Urinary bladder (tissue), 4 donors: ENCODE data around the gene KCNJ2. TPM values are rescaled to one million over a fixed set of nuclear protein-coding genes. Genes with fewer than 3 reads are reported as not detected.
A peak's percentile ranks its signal among the peaks of the same experiment; 100 is the strongest.

Experiments
- DNase-seq: peaks from one replicate; pipeline ENCODE4 v3.0.0-alpha.2; 2015; ENCODE audit errors: extremely low spot score
- H3K27ac ChIP-seq: one replicate; pipeline ENCODE4 v1.5.1; 2013; ENCODE audit warnings: low read depth, mild to moderate bottlenecking, moderate library complexity
- H3K36me3 ChIP-seq: one replicate; pipeline ENCODE4 v1.6.1; 2013; ENCODE audit warnings: mild to moderate bottlenecking, moderate library complexity; ENCODE audit not compliant: insufficient read depth
- H3K4me1 ChIP-seq: one replicate; pipeline ENCODE4 v1.6.1; 2013; ENCODE audit warnings: mild to moderate bottlenecking, moderate library complexity; ENCODE audit not compliant: insufficient read depth
- H3K4me3 ChIP-seq: one replicate; pipeline ENCODE4 v1.5.1; 2013; ENCODE audit warnings: low read depth, low read length
- WGBS: extraction: QIAGEN DNeasy Blood & Tissue Kit; methylation state at CpG from one replicate; pipeline ENCODE4 v1.1.7; 2013; 5-methylcytosine and 5-hydroxymethylcytosine counted together
- polyA plus RNA-seq: library from polyadenylated mRNA; stranded (reverse); fragments of 200-250 nt; gene quantifications from one replicate; pipeline ENCODE4 v1.2.3, GENCODE V29; 2013
- total RNA-seq: library from RNA; depleted of rRNA; stranded (reverse); fragments of >200 nt; gene quantifications from one replicate; pipeline ENCODE4 v1.2.3, GENCODE V29; 2014
- donor health status: healthy with polysubstance abuse.
- donor health status: healthy.

KCNJ2 gene
- total and polyA plus RNA-seq, 2 donors = 0.84 to 9.1 TPM

DNA sequence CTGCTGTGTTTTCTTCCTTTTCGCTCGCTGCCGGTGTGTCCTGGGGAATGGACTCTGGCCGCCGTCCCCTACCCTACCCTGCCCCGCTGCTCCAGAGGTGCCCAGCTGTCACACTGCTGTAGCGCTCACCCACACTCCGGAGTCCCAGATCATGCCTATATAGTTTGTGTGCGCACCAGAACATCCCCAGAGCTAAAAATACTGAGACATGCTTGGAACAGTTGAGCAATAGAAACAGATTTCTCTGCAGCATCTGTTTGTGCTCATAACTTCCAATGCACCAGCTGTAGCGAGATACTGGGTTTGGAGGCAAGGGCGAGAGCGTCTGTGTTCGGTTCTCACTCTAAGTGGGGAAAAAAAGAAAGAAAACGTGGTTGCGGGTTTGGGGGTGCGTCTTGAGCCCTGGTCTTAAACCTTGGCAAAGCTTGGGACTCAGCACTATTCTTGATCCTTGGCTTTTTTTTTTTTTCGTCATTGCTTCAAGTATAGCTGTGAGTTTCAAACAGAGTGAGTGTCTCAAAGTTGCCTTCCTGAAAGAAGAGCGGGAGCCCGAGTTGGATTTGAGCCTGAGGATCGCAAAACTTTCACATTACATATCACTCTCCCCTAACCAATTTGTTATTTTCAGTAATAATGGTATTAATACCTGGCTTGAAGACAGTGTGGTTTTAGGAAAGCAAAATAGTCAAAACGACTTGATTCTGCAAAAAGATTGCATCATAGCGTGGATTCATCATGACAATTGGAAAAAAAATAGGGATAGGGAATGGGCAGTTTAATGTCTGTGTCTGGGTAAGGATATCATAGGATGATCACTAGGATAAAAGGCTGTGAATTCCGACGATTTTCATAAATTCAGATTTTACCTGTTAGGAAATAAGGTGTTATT, 621 bp downstream of the KCNJ2 start:
- WGBS = 10% methylated on average over 24 of the region's 24 CpGs
- Histone ChIP-seq H3K4me3 (peak overlapping the region; percentile 35), H3K36me3 (no peaks in the 10 kb centered on the region), H3K4me1 (no peaks in the 10 kb centered on the region), H3K27ac (no peak overlapping the region)
- DNase-seq = no peak

DNA sequence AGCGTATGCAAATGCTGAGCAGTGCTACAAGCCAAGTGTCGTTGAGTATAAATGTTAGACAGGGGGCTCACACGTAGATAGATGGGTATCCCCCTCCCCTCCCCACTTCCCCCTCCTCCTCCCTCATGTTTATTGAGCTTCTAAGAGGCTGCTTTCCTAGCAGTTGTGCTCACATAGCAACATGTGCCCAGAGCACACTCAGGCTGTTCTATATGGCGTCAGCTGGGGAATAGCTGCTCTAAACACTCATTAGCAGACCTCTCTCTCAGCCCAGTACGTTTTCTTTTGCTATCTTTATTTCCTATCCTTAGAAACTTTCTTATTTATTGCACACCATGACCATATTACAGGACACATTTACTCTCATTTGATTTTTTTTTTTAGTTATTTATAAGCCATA, 1.8 kb downstream of the KCNJ2 start:
- 50% methylated on average over 5 of the region's 5 CpGs for WGBS
- no peaks in the 10 kb centered on the region for H3K36me3 ChIP-seq
- no peaks in the 10 kb centered on the region for H3K4me1 ChIP-seq
- no peak for DNase-seq
- H3K4me3 ChIP-seq = no peak overlapping the region
- no peak overlapping the region for H3K27ac ChIP-seq

DNA sequence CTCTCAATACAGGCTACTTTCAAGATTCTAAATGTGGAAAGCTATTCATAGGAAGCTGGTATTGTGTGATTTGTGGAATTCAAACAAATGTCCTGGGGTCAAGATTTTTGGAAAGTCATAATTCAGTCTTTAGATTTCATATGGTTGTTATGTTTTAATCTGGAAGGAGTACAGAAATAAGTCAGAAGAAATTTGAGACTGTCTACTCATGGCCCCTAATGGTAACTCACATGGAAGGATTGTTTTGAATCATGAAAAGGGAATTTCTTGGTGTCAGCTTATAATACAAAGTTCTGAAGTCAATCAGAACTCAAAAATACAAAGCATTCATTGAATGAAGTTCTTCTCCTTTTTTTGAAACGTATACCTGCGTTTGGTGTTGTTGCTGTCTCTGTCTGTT, 3.1 kb downstream of the KCNJ2 start:
- Histone ChIP-seq H3K4me3 (no peak overlapping the region), H3K4me1 (no peaks in the 10 kb centered on the region), H3K36me3 (no peaks in the 10 kb centered on the region), H3K27ac (no peak overlapping the region)
- no peak for DNase-seq
- WGBS = 90% methylated on average over 2 of the region's 2 CpGs

DNA sequence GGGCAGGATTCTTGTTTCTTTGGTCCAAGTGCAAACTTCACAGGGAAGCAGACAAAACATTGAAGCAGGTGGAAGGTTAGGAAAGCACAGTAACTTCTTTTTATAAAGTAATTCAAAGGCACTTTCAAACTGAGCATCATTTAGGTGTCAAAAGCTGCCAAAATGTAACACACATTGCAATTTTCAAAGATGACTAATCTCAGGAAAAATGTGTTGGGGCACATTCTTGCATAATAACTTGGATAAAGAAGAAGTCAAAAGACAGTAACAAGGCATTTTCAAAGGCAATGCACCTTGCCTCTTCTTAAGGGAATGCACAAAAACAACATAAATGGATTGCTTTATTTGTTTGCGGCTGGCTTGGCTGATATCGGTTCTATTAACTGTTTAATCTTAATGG, 3.6 kb downstream of the KCNJ2 start:
- 81% methylated on average over 2 of the region's 2 CpGs for WGBS
- no peak overlapping the region for H3K4me3 ChIP-seq
- H3K27ac ChIP-seq = no peak overlapping the region

DNA sequence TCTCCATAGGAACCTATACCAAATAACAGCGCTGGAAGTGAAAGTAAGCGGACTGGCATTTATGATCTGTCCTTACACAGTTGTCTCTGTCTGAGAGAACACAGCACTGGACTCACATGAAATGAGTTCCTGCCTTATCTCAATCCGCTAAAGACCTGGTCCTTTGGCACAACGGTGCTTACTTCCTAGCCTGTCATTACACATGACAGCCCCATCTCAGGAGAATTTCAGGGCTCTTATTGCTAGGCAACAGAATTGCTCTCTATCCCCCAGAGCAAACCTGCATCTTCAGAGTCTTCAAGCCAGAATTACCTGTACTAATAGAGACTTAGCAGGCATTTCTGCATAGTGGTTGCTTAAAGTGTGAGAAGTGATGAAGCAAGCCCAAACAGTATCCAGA, 4.3 kb downstream of the KCNJ2 start:
- H3K36me3 ChIP-seq = no peaks in the 10 kb centered on the region
- H3K4me3 ChIP-seq = no peak overlapping the region
- no peaks in the 10 kb centered on the region for H3K4me1 ChIP-seq
- WGBS = 46% methylated on average over 4 of the region's 4 CpGs
- no peak for DNase-seq
- no peak overlapping the region for H3K27ac ChIP-seq

More for the DNA sequence above, 3.6 kb downstream of the KCNJ2 start:
- no peak for DNase-seq
- Histone ChIP-seq H3K4me1 (no peaks in the 10 kb centered on the region), H3K36me3 (no peaks in the 10 kb centered on the region)

DNA sequence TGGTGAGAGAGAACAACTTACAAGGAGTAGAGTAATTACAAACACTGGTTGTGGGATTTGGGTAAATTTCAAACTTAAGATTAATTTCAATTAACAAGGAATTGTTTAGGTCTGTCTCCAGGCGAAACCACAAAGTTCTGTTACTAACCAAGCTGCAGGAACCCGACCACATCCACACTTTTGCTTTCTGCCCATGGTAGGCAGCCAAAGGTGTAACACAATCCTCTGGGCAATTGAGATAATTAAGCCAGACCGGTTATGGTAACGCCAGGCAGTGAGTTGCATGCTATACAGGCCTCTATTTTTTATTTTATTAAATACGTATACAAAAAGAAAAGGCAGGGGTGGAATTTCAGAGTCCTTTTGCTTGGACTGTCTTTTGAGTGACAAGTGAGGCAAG, 12.0 kb downstream of the KCNJ2 start:
- Histone ChIP-seq H3K27ac (no peak overlapping the region), H3K36me3 (no peaks in the 10 kb centered on the region), H3K4me3 (no peak overlapping the region), H3K4me1 (no peaks in the 10 kb centered on the region)
- WGBS = 85% methylated on average over 5 of the region's 5 CpGs
- no peak for DNase-seq

DNA sequence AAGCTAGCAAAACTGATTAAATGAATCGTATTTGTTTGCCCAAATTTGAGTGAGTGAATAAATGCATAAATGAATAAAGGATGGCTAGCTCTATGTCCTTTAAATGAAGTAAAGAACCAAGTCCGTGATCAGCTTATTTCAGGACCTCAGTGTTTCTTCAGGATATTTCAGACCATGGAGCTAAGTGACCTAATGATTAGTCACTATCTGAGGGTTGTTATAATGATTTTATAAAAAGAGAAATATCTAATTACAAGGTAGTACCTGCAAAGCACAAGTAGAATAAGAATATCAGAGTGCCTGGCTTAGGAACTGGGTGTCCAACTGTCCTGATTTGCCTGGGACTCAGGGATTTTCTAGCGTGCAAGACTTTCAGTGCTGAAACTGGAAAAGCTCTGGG, 12.5 kb downstream of the KCNJ2 start:
- H3K4me1 ChIP-seq = no peaks in the 10 kb centered on the region
- H3K27ac ChIP-seq = no peak overlapping the region
- no peak for DNase-seq
- no peak overlapping the region for H3K4me3 ChIP-seq
- no peaks in the 10 kb centered on the region for H3K36me3 ChIP-seq
- WGBS = 93% methylated on average over 3 of the region's 3 CpGs

DNA sequence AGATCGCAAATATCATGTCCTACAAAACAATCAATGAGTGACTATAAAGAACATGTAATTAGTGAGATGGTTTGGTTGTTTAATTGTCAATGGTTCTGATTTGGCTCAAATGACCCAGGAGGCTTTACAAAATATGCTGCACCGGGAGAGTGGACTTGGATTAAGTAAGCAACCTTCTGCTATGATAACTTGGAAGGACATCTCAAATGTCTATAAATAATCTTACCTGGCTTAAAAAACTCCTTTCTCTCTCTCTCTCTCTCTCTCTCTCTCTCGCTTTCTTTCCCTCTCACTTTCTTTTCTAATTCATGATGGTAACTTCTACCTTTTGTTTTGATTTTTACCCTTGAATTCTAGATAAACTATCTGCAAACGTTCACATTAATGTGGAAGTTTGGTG, 14.2 kb downstream of the KCNJ2 start:
- DNase-seq = no peak
- 73% methylated on average over 4 of the region's 4 CpGs for WGBS
- Histone ChIP-seq H3K36me3 (no peaks in the 10 kb centered on the region), H3K4me3 (no peak overlapping the region), H3K27ac (no peak overlapping the region), H3K4me1 (no peaks in the 10 kb centered on the region)

DNA sequence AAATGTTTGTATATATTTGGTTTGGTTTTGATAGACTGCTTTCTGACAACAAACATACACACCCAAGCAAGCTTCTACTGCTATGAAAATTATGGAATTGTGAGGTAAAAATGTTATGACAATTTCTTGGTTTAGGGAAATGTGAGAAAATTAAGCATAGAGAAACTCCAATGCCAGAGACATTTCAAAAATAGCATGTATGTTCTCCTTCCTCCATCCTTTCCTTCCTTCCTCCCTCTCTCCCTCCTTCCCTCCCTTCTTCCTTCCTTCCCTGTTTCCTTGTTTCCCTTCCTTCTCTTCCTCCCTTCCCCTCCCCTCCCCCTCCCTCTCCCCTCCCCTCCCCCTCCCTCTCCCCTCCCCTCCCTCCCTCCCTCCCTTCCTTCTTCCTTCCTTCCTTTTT, 14.9 kb downstream of the KCNJ2 start:
- Histone ChIP-seq H3K36me3 (no peaks in the 10 kb centered on the region), H3K27ac (no peak overlapping the region), H3K4me3 (no peak overlapping the region), H3K4me1 (no peaks in the 10 kb centered on the region)
- DNase-seq = no peak

DNA sequence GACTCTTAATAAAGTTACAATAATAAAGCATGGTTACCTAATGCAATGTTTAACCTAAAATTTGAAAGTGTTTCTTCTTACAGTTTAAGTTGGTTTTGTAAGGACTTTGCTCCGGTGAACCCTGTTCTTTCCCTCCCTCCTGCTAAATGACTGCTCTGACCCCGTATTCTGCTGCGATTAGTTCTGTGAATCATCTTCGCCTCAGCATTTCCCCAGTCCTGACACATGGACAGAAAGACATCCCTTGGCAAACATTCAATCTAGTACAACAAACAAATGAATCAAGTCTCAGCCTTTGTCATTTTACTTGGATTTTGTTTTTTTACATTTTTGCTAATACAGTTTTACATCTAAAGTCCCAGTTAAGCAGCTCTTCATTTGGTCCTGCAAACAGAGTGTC, 15.4 kb downstream of the KCNJ2 start:
- no peaks in the 10 kb centered on the region for H3K4me1 ChIP-seq
- no peaks in the 10 kb centered on the region for H3K36me3 ChIP-seq
- no peak overlapping the region for H3K27ac ChIP-seq
- no peak overlapping the region for H3K4me3 ChIP-seq
- WGBS = 70% methylated on average over 4 of the region's 4 CpGs
- DNase-seq = no peak

DNA sequence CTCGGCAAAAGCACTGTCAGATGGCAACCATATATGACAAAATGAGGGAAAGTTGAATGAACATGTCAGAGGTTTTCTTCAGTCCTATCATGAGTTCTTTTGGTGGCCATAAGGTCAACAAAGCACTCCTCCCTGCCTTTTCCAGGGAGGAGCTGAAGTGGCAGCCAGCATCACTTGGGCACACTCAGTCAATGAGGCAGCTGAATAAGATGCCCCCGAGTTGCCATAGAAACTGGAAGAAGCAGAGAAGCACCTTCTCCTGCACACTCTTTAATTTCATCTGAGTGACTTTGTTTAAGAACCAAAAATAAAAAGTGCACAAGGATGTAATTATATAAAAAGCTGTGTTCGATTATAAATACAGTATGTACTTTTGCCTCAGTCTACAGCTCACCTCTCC, 16.0 kb downstream of the KCNJ2 start:
- Histone ChIP-seq H3K4me1 (no peaks in the 10 kb centered on the region), H3K27ac (no peak overlapping the region), H3K4me3 (no peak overlapping the region), H3K36me3 (no peaks in the 10 kb centered on the region)
- DNase-seq = no peak
- 84% methylated on average over 3 of the region's 3 CpGs for WGBS

DNA sequence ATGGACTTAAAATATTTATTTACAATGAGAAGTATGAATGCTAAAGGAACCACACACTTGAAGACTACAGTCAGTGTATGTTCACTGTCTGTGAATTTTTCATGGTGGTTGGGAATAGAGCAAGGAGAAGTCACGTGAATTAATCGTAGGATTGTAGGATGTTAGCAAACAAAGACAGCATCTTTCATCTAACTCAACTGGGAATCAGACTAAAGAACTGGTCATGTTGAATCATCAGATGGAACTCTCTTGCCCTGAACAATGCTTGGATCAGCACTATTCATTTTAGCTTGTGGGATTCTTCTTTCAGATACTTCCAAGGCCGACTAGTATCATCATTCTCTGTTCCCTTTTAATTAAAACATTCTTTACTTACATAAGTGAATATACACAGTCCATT, 18.1 kb downstream of the KCNJ2 start:
- WGBS = 88% methylated on average over 3 of the region's 3 CpGs
- Histone ChIP-seq H3K36me3 (no peaks in the 10 kb centered on the region), H3K4me1 (no peaks in the 10 kb centered on the region), H3K4me3 (no peak overlapping the region), H3K27ac (no peak overlapping the region)
- DNase-seq = no peak

DNA sequence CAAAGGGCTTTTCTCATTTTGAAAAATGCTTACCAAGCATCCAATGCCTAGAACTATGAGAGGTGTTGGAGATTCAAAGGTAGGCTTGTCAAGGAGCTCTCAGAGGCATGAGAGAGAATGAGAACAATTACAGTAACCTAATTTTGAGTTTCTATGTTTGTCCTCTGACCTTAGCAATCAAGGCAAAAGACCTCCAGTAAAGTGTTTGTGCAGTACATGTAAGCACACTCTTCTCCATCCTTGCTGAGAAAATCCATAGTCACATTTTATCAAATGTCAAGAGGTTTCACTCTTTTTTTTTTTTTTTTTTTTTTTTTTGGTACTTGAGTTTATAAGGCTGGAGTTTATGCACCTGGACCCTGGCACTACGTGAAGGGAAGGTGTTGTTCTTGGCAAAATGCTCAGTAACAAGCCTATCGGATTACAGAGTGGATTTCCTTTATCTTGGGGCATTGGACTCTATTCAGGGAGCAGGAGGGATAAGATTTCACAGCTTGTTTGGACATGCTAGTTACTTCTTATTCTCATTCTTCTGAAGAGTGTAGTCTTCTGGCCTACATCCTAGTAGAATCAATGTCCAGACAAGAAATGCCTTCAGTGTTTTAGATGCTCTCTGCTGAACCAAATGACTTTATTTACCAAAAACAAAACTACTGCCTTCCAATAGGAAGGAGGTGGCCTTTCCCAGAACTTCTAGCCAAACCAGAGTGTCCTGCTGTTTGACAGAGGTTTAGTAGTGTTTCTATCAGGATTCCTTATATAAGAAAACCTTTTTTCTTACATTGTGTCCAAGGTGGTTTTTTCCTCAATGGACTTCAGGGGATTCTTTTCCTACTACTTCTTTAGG, 21.9 kb downstream of the KCNJ2 start:
- Histone ChIP-seq H3K27ac (no peak overlapping the region), H3K4me1 (no peaks in the 10 kb centered on the region), H3K4me3 (no peak overlapping the region), H3K36me3 (no peaks in the 10 kb centered on the region)
- 36% methylated on average over 2 of the region's 2 CpGs for WGBS
- no peak for DNase-seq

DNA sequence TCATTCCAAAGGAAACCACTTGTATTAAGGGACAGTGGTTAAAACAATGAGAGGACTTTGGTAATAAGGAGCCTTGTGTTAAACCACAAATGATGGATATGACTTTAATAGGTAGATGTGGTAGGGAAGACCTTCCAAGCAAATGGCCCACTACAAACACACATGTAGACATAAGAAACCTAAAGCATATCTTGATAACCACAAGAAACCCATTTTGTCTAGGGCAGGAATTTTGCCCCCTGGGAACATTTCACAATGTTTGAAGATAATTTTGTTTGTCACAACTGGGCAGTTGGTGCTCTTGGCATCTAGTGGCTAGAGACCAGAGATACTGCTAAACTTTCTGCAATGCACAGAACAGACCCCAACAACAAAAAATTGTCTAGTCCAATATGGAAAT, 25.8 kb downstream of the KCNJ2 start:
- Histone ChIP-seq H3K4me1 (no peaks in the 10 kb centered on the region), H3K36me3 (no peaks in the 10 kb centered on the region), H3K27ac (no peak overlapping the region), H3K4me3 (no peak overlapping the region)
- no peak for DNase-seq
